HL-60 (cell line): ENCODE measurements around the gene LCN6.

Experiments
- DNase-seq, 2 experiments: peaks; one replicate each; pipeline ENCODE4 v3.0.0-alpha.2; 2010 to 2020; ENCODE audit warnings: low read depth in 1 of 2, low spot score in 1 of 2
- H3K27ac ChIP-seq: fragments of 250-450 bp; sonication (Bioruptor Pico); replicated peaks from 2 replicates; pipeline ENCODE4 v1.5.1; 2020; ENCODE audit warnings: mild to moderate bottlenecking, moderate library complexity
- H3K27me3 ChIP-seq: fragments of 250-450 bp; sonication (Bioruptor Pico); 2 replicates; pipeline ENCODE4 v1.5.1; 2021; ENCODE audit warnings: mild to moderate bottlenecking, moderate library complexity; ENCODE audit not compliant: insufficient read depth, poor library complexity, severe bottlenecking
- H3K4me3 ChIP-seq: replicated peaks from 2 replicates; pipeline ENCODE4 v1.5.1; 2011; ENCODE audit warnings: mild to moderate bottlenecking, control low read depth, low read length; ENCODE audit not compliant: insufficient read depth
- CTCF ChIP-seq: IDR thresholded peaks from one replicate; pipeline ENCODE4 v1.5.1; 2011; ENCODE audit warnings: low read length, control low read depth, inconsistent platforms; ENCODE audit not compliant: insufficient read depth
- GABPA ChIP-seq: IDR thresholded peaks from 2 replicates; pipeline ENCODE4 v1.6.1; 2012; ENCODE audit warnings: low read depth
- POLR2AphosphoS5 ChIP-seq: IDR thresholded peaks from 2 replicates; pipeline ENCODE4 v1.6.1; 2012; ENCODE audit warnings: low read depth
- REST ChIP-seq: IDR thresholded peaks from 2 replicates; pipeline ENCODE4 v1.6.1; 2012; ENCODE audit warnings: low read depth; ENCODE audit not compliant: insufficient replicate concordance
- SPI1 ChIP-seq: IDR thresholded peaks from 2 replicates; pipeline ENCODE4 v1.6.1; 2012; ENCODE audit warnings: low read depth, mild to moderate bottlenecking, borderline replicate concordance

LCN6 gene

GRCh38 chr9:136732444-136733178 lies 15.7 kb downstream of the LCN6 start:
- no peak overlapping the region for H3K27ac ChIP-seq
- no peak for TF ChIP-seq POLR2AphosphoS5
- no peak overlapping the region for H3K4me3 ChIP-seq
- H3K27me3 ChIP-seq: no peaks in the 10 kb centered on the region
- DNase-seq: no peak

- no peak for TF ChIP-seq CTCF
- no peak for TF ChIP-seq REST
- TF ChIP-seq GABPA: no peak
- H3K27ac ChIP-seq: no peak overlapping the region
- no peak for DNase-seq
- H3K4me3 ChIP-seq: no peak overlapping the region
- no peaks in the 10 kb centered on the region for H3K27me3 ChIP-seq
These were observed 18.4 kb downstream of the LCN6 start for GRCh38 chr9:136729926-136730325.

GRCh38 chr9:136729144-136729543 lies 19.2 kb downstream of the LCN6 start:
- DNase-seq: peak in 1 of 2 experiments; percentile 57
- no peak for TF ChIP-seq POLR2AphosphoS5
- no peak for TF ChIP-seq REST
- TF ChIP-seq CTCF: no peak
- no peak for TF ChIP-seq GABPA
- no peak for TF ChIP-seq SPI1

GRCh38 chr9:136728548-136729123 lies 19.7 kb downstream of the LCN6 start:
- H3K4me3 ChIP-seq: peak overlapping the region; percentile 92
- peak overlapping the region; percentile 83 for H3K27ac ChIP-seq
- DNase-seq: peak in 1 of 2 experiments; percentile 30
- no peaks in the 10 kb centered on the region for H3K27me3 ChIP-seq
- TF ChIP-seq CTCF (no peak), REST (no peak), POLR2AphosphoS5 (no peak), GABPA (no peak), SPI1 (no peak)

More at GRCh38 chr9:136729144-136729543, 19.2 kb downstream of the LCN6 start:
- peak overlapping the region; percentile 83 for H3K27ac ChIP-seq
- peak overlapping the region; percentile 92 for H3K4me3 ChIP-seq
- no peaks in the 10 kb centered on the region for H3K27me3 ChIP-seq
